Gastrocnemius medialis (tissue), 4 donors: Measurements from ENCODE around the gene CCT5. TPM values are rescaled to one million over a fixed set of nuclear protein-coding genes. Genes with fewer than 3 reads are reported as not detected.
A peak's percentile ranks its signal among the peaks of the same experiment; 100 is the strongest.
"Not testable (repeated sequence)": the region's sequence is repeated elsewhere in the genome, so short reads cannot be mapped to it uniquely, and the experiment has no call there.

Experiments used
- ATAC-seq, 2 donors: fragments of 150-250 bp; one replicate each; pipeline ENCODE4 v1.9.1; 2016
- DNase-seq, 2 donors: peaks; one replicate each; pipeline ENCODE4 v3.0.0-alpha.2; 2019
- H3K27ac ChIP-seq, 4 donors: fragments of 200-600 bp; sonication (generic); 1 replicate in 1 of 4; 2 replicates in 3 of 4; pipeline ENCODE4 v1.5.1; 2016 to 2018; ENCODE audit warnings: mild to moderate bottlenecking in 2 of 4, moderate library complexity in 1 of 4
- H3K27me3 ChIP-seq, 3 donors: fragments of 200-600 bp; sonication (generic) in 2 of 3; 1 replicate in 1 of 3; 2 replicates in 2 of 3; pipeline versions ENCODE4 v1.5.1 to v1.6.0; 2016 to 2019; ENCODE audit warnings: mild to moderate bottlenecking in 1 of 3, moderate library complexity in 1 of 3
- H3K36me3 ChIP-seq, 2 donors: fragments of 200-600 bp; sonication (generic) in 1 of 2; one replicate each; pipeline ENCODE4 v1.5.1; 2017 to 2018
- H3K4me1 ChIP-seq, 2 donors: fragments of 200-600 bp; sonication (generic) in 1 of 2; one replicate each; pipeline ENCODE4 v1.5.1; 2016 to 2017; ENCODE audit warnings: mild to moderate bottlenecking in 2 of 2
- H3K4me3 ChIP-seq, 4 donors: fragments of 200-600 bp; sonication (generic) in 3 of 4; 1 replicate in 1 of 4; 2 replicates in 3 of 4; pipeline ENCODE4 v1.5.1; 2016 to 2019; ENCODE audit warnings: mild to moderate bottlenecking in 2 of 4
- H3K9me3 ChIP-seq, 3 donors: fragments of 200-600 bp; sonication (generic) in 2 of 3; 1 replicate in 1 of 3; 2 replicates in 2 of 3; pipeline ENCODE4 v1.5.1; 2016 to 2019
- POLR2A ChIP-seq, 2 donors: fragments of 450-650 bp; IDR thresholded peaks; one replicate each; pipeline ENCODE4 v1.6.1; 2017; ENCODE audit warnings: antibody characterized with exemption in 2 of 2, mild to moderate bottlenecking in 2 of 2, moderate library complexity in 2 of 2
- in situ Hi-C, 4 donors: fragments of 200-750 bp; cut with MboI; loops; one replicate each; pipeline versions ENCODE4 v1.15.0 to v1.8.0; 2017; ENCODE audit warnings: low sequenced_read_pairs in 4 of 4
- intact Hi-C: fragments of 100-400 bp; cut with DNase I; formaldehyde crosslinking; loops from one replicate; pipeline ENCODE4 v1.15.1; 2023; ENCODE audit warnings: low total_unique reads
- total RNA-seq, 4 donors: library from RNA; depleted of rRNA; stranded (reverse); fragments of >200 nt; gene quantifications; one replicate each; pipeline versions ENCODE4 v1.1.0 to v1.2.3, GENCODE V29; 2016
- TF ChIP-seq, protein P1 (sequence below), 5 experiments: fragments of 450-650 bp in 3 of 5; fragments of 200-600 bp in 2 of 5; sonication (generic) in 2 of 5; IDR thresholded peaks in 4 of 5; conservative IDR thresholded peaks in 1 of 5; 1 replicate in 4 of 5; 2 replicates in 1 of 5; pipeline ENCODE4 v1.5.1; 2016 to 2019; ENCODE audit warnings: antibody characterized with exemption in 5 of 5, mild to moderate bottlenecking in 3 of 5, moderate library complexity in 3 of 5

The CCT5 gene
- total RNA-seq, 4 donors from 2014 or later = 201 to 329 (median 267) TPM

DNA sequence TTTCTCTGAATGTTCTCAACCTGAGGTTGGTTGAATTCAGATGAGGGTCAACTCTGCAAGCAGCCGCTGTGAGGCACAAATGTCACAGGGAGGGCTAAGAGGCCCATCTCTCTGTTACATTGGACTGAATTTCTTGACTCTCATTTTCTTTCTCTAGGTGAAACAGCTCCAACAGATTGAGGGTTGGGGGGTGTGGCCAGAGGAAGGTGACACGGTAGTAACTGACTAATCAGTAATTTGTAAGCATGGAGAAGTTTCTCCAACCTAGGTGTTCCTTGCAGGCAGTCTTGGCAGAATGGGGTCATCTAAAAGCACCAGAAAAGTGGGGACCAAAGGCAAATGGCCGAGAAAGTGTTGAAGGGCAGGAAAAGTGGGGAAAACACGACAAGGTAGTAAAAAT, 16.8 kb downstream of the CCT5 start:
- peaks cover 0 to 43% of the 10 kb centered on the region in 2 donors for H3K36me3 ChIP-seq
- intact Hi-C loops = no loop called here
- DNase-seq (no peak), ATAC-seq (no peak)
- H3K4me3 ChIP-seq = no peak overlapping the region
- H3K4me1 ChIP-seq = peaks cover 4 to 7% of the 10 kb centered on the region in 2 donors
- TF ChIP-seq, protein P1, sequence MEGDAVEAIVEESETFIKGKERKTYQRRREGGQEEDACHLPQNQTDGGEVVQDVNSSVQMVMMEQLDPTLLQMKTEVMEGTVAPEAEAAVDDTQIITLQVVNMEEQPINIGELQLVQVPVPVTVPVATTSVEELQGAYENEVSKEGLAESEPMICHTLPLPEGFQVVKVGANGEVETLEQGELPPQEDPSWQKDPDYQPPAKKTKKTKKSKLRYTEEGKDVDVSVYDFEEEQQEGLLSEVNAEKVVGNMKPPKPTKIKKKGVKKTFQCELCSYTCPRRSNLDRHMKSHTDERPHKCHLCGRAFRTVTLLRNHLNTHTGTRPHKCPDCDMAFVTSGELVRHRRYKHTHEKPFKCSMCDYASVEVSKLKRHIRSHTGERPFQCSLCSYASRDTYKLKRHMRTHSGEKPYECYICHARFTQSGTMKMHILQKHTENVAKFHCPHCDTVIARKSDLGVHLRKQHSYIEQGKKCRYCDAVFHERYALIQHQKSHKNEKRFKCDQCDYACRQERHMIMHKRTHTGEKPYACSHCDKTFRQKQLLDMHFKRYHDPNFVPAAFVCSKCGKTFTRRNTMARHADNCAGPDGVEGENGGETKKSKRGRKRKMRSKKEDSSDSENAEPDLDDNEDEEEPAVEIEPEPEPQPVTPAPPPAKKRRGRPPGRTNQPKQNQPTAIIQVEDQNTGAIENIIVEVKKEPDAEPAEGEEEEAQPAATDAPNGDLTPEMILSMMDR (IDR thresholded peaks at IDR 0.05 in 4 of 5, conservative IDR thresholded peaks at IDR 0.05 in 1 of 5) = no peak
- TF ChIP-seq POLR2A (IDR thresholded peaks at IDR 0.05) = no peak
- no peaks in the 10 kb centered on the region for H3K27me3 ChIP-seq
- peak overlapping the region; percentile 50 to 72 (median 56) for H3K27ac ChIP-seq
- no peaks in the 10 kb centered on the region for H3K9me3 ChIP-seq
- in situ Hi-C loops = loop anchor here in 1 of 4 donors (10.0 kb wide), 1 partner anchor 148 kb away; no protein-coding TSS in a partner anchor

GRCh38 chr5:10268100-10268499, 18.0 kb downstream of the CCT5 start:
- Histone ChIP-seq H3K4me1 (peaks cover 4 to 7% of the 10 kb centered on the region in 2 donors), H3K9me3 (no peaks in the 10 kb centered on the region), H3K4me3 (no peak overlapping the region), H3K27ac (peak overlapping the region; percentile 4 to 72 (median 28)), H3K27me3 (no peaks in the 10 kb centered on the region), H3K36me3 (peaks cover 0 to 30% of the 10 kb centered on the region in 2 donors)
- DNase-seq = no peak
- in situ Hi-C loops (loop anchor here in 1 of 4 donors (10.0 kb wide), 1 partner anchor 147 kb away; no protein-coding TSS in a partner anchor), intact Hi-C loops (no loop called here)
- TF ChIP-seq POLR2A (IDR thresholded peaks at IDR 0.05) = no peak
- TF ChIP-seq, protein P1 (IDR thresholded peaks at IDR 0.05 in 4 of 5, conservative IDR thresholded peaks at IDR 0.05 in 1 of 5) = no peak
- ATAC-seq = no peak

DNA sequence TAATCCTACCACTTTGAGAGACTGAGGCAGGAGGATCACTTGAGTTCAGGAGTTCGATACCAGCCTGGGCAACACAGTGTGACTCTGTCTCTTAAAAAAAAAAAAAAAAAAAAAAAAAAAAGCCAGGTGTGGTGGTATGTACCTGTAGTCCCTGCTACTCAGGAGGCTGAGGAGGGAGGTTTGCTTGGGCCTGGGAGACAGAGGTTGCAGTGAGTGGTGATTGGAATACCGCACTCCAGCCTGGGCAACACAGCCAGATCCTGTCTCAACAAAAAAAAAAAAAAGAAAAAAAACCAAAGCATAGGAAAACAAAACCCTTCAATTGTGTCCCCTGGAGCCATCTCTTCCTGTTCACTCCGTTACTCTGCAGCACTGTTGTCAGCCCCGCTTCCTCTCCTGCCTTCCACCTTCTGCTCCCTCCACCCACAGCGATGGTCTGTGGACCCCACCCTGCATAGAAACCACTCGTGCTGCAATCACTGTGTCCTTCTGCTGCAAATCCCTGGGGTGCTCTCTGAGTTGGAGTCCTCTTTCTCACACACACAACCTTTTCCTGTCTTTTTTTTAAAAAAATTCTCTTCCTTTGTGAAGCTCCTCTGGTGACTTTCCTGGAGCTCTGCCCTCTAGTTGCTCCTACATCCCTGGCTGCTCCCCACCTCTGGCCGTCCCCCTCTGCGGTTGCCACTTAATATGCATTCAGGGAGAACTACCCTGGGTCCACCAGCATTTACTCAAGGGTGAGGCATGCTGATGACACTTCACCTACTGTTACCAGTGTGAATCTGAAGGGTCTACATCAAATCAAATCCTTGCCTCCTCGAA, 22.2 kb downstream of the CCT5 start:
- H3K27ac ChIP-seq = no peak overlapping the region
- no peaks in the 10 kb centered on the region for H3K9me3 ChIP-seq
- in situ Hi-C loops (no loop called here), intact Hi-C loops (no loop called here)
- DNase-seq = no peak
- ATAC-seq = no peak
- H3K27me3 ChIP-seq = no peaks in the 10 kb centered on the region
- no peak overlapping the region for H3K4me3 ChIP-seq
- TF ChIP-seq, protein P1 (IDR thresholded peaks at IDR 0.05 in 4 of 5, conservative IDR thresholded peaks at IDR 0.05 in 1 of 5) = no peak
- TF ChIP-seq POLR2A (IDR thresholded peaks at IDR 0.05) = no peak
- peaks cover 0 to 5% of the 10 kb centered on the region in 2 donors for H3K4me1 ChIP-seq
- H3K36me3 ChIP-seq = no peaks in the 10 kb centered on the region

- in situ Hi-C loops, ATAC-seq: not testable (repeated sequence)
These were observed 22.8 kb downstream of the CCT5 start for GRCh38 chr5:10272875-10273209.

DNA sequence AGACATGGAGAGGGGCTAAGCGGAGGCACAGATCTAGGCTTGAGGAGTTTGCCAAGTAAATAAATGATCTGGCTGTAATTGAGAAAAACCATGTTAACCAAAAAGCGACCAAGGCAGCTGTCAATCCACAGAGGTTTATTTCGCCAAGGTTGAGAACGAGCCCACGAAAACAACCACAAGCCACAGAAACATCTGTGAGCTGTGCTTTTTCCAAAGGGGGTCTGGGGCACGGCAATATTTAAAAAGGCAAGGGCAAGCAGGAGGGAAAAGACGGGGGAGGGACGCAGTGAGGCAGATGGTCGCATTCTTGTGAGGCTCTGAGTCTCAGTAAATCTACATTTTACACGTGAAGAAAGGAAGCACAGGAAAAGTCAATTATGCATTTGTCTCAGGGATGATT, 25.4 kb downstream of the CCT5 start:
- in situ Hi-C loops = loop anchor here in 3 of 4 donors (25.0 kb wide), 3 partner anchors 137 to 362 kb away; no protein-coding TSS in a partner anchor
- no peak for TF ChIP-seq POLR2A (IDR thresholded peaks at IDR 0.05)
- TF ChIP-seq, protein P1 (IDR thresholded peaks at IDR 0.05 in 4 of 5, conservative IDR thresholded peaks at IDR 0.05 in 1 of 5) = no peak
- no peak for DNase-seq

More at GRCh38 chr5:10272875-10273209, 22.8 kb downstream of the CCT5 start:
- DNase-seq, H3K4me3 ChIP-seq, H3K4me1 ChIP-seq, H3K27me3 ChIP-seq, H3K9me3 ChIP-seq, intact Hi-C loops, H3K27ac ChIP-seq, H3K36me3 ChIP-seq: not testable (repeated sequence)

More for the DNA sequence above, 25.4 kb downstream of the CCT5 start:
- Histone ChIP-seq H3K27ac (no peak overlapping the region), H3K9me3 (no peaks in the 10 kb centered on the region), H3K27me3 (no peaks in the 10 kb centered on the region), H3K36me3 (no peaks in the 10 kb centered on the region), H3K4me1 (no peaks in the 10 kb centered on the region), H3K4me3 (no peak overlapping the region)
- no peak for ATAC-seq
- intact Hi-C loops = no loop called here
